Dermis blood vessel endothelial cell (primary cell): Measurements from ENCODE around the gene SUSD6. TPM values are rescaled to one million over a fixed set of nuclear protein-coding genes. Genes with fewer than 3 reads are reported as not detected.
"Not testable (repeated sequence)": the region's sequence is repeated elsewhere in the genome, so short reads cannot be mapped to it uniquely, and the experiment has no call there.

Experiments used
- DNase-seq: peaks from one replicate; pipeline ENCODE4 v3.0.0; 2010
- total RNA-seq: library from RNA; depleted of rRNA; stranded (reverse); fragments of >200 nt; gene quantifications from 2 replicates; pipeline ENCODE4 v1.2.3, GENCODE V29; 2014

The SUSD6 gene
- total RNA-seq, 1 donor from 2014 or later = 15.5 TPM

DNA sequence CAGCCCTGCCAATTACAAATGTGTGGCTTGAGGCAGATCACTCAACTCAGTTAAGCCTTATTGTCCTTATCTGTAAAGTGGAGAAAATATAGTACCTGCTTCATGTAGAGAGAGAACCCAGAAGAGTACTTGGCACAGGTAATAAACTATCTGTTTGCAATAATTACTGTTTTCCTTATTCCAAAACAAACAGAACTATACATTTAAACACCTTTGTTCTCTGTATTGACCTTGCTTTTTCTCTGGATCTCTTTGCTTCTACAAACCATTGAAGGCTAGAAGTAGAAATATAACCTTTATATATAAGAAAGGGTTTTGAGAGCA, 84.8 kb downstream of the SUSD6 start:
- DNase-seq = no peak

DNA sequence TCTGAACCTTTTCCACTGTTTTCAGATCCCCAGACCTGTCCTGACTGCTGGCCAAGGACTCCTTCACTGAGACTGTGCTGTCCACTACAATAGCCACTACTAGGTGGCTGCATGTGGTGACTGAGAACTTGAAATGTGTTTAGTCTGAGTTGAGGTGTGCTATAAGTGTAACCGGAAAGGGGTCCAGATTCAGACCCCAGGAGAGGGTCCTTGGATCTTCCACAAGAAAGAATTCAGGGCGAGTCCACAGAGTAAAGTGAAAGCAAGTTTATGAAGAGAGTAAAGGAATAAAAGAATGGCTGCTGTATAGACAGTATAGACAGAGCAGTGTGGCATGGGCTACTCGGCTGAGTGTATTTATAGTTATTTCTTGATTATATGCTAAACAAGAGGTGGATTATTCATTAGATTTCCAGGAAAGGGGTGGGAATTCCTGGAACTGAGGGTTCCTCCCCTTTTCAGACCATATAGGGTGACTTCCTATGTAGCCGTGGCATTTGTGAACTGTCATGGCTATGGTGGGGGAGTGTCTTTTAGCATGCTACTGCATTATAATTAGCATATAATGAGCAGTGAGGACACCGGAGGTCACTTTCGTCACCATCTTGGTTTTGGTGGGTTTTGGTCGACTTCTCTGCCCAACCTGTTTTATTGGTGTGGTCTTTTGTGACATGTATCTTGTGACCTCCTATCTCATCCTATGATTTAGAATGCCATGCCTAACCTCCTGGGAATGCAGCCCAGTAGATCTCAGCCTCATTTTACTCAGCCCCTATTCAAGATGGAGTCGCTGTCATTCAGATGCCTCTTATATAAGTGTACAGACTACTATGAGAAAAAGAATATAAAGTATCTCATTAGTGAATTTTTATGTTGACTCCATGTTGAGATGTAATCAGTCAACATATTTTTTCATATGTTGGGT, 85.5 kb downstream of the SUSD6 start:
- DNase-seq = peak; percentile 47

DNA sequence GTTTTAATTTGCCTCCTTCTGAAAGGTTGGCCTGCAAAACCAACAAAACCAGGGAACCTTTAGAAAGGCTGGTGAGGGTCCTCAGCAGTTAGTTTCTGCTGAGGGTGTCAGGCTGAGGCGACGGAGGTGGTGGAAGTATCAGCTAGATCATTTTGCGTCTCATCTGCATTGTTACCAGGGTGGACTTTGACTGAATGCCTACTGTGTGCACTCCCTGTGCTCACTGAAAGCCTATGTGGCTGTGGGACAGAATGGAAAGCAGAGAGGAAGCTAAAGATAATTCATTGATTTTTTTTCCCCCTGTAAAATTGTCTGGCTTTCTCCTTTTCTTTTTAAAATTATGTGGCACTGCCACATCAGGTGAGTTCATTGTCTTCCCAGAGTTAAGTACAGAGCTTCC, 87.2 kb downstream of the SUSD6 start:
- DNase-seq = no peak

DNA sequence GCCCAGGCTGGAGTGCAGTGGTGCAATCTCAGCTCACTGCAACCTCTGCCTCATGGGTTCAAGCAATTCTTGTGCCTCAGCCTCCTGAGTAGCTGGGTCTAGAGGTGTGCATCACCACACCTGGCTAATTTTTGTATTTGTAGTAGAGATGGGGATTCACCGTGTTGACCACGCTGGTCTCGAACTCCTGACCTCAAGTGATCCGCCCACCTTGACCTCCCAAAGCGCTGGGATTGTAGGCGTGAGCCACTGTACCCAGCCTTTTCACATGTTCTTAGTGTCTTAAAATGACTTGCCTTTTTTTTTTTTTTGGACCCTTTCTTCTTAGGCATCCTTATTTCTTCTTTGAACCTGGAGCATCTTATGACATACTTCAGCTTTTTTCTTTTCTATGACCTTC, 87.8 kb downstream of the SUSD6 start:
- not testable (repeated sequence) for DNase-seq

DNA sequence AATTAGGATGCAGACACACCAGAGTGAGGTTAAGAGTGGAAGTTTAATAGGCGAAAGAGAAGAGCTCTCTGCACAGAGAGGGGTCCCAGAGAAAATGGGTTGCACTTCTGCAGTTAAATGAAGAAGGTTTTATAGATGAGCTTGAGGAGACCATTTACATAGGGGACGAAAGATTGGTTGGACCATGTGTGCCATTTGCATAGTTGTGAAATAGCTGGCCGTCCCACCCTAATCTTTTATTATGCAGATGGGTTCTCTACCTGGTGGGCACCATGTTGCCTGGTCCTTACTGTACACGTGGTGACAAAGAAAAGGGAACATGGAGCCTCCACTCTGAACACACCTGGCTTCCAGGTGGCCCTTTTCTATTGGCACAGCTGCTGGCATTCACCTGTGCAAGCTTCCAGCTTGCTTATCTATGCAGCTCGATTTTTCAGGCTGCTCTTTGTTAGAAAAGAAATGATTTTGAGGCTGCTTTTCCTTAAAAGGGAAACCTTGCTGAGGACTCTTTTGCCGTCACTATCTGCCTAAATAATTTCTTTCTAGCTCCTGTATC, 88.4 kb downstream of the SUSD6 start:
- DNase-seq = no peak

DNA sequence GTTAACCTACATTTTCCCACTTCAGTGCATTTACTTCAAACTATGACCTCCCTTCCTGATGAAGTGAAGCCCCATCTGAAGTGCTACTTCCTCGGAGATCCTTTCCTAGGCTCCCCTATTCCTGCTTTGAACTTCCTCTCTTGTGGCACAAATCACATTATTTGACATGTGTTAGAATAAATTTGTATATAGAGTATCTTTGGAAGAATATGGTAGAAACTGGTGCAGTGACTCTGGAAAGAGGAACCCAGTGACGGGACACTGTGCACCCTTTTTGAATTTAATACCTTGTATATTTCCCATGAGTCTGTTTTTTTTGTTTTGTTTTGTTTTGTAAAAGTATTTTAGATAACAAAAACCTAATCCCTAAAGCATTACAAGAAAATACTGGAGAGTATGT, 89.2 kb downstream of the SUSD6 start:
- DNase-seq = no peak

DNA sequence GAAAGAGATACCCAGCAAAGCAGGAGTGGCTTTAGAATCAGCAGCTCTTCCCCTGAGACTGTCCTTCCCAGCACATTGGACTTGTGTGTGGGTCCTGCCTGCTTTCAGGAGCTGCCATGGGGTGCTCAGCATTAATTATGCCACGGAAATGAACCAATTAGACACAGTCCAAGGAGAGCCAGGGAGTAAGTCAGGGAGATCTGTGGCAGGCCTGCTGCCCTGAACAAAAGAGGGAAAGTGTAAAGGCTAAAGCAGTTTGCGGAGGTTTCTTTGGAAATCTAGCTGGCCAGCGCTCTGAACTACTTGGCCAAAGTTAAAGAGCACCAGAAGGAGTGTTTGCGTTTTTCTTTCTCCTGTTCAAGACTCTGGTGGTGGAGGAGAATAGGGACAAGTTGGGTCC, 89.9 kb downstream of the SUSD6 start:
- DNase-seq = no peak

DNA sequence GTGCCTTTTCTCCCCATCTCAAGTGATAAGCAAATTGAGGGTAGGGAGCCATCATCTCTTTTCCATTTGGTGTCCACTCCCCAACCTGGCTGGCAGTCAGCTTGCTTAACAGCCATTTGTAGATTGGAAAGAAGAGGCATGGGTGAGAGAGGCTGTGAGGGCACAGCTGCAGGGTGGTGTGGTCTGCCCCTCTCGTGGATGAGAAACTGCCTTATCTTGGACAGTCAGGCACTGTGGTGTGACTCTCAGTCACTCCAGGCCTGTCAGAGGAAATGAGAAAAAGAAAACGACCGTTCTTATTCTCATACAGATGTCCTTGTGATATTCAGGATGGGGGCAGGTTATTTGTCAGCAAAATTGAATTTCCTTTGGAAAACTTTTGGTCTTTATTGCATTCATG, 90.5 kb downstream of the SUSD6 start:
- peak; percentile 63 for DNase-seq

DNA sequence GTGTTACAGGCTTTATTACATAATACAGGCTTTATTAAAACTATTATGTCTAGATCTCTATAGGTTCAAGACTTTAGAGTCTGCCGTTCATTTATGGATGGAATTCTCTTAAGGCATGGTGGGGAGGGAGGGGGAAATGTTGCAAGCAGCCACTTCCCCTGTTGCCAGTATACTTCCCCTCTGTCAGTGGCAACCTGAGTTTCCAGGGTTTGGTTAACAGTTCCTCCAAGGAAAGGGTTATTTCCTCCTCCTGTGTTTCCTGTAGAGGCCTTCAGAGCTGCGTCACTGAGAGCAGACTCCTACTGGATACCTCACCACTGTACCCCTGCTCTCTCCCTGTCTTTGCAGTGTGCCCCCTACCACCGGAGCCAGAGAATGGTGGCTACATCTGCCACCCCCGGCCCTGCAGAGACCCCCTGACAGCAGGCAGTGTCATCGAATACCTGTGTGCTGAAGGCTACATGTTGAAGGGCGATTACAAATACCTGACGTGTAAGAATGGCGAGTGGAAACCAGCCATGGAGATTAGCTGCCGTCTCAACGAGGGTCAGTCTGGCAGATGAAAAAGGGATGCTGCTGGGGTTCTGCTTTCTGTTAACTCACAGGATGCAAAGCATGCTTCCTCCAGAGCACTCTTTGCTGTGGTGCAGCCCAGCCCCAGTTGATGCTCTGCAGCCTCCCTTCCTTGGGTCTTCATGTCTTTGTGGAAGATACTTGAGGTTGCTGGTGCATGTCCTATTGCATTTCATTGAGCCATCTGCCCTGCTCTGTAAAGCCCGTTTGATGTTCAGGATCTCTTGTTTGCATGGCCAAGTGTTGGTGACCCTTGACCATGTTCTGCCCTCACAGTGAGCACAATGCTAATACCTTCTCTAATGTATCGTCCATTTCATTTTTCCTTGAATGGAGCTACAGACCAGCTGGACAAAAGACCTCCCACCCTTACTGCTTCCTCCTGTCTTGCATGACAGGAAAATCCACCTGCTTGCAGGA, 91.9 kb downstream of the SUSD6 start:
- DNase-seq = peak; percentile 64

DNA sequence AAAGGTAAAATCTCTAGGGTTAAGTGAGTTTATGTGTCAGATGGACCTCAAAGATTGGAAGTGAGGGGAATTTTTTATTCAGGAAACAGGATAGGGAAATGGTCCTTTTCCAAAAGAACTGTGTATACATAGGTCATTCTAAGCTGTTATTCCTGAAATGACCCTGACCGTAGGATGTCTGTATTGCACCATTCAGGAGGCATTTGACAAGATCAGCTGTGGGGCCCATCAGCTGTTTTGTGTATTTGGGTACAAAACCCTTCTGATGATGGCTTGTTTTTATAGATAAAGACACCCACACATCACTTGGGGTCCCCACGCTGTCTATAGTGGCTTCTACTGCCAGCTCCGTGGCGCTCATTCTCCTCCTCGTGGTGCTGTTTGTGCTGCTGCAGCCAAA, 92.9 kb downstream of the SUSD6 start:
- no peak for DNase-seq

DNA sequence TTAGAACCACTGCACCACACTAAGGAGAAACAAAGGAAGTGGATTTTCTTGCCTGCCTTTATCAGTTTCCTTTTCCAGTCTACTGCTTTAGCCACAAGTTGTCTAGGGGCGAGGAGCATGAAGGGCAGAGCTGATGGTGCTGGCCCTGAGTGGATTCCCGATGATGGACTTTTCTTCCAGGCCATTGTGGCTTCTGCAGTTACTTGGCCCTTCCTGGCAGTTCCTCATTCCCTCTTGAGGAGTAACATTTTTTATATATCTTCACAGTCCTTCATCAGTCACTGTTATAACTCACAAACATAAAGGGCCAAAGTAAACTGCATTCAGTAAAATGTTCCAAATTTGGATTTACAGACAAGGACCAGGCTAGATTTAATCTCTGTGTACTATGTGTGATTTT, 94.3 kb downstream of the SUSD6 start:
- no peak for DNase-seq

DNA sequence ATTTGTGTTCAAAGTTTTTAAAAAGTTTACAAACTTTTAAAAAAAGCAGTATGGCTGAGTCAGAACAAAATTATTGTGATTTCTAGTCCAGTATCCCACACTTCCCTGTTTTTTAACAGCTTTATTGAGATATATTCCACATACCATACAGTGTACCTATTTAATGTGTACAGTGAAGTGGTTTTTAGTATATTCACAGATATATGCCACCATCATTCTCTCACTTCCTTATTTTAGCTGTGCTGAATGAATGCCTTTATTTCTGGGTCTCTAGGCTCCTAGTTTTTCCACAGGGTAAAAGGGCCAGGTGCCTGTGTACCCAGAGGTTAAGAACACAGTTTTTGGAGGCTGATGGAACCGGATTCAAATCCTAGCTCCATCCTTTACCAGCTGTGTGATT, 96.7 kb downstream of the SUSD6 start:
- no peak for DNase-seq

DNA sequence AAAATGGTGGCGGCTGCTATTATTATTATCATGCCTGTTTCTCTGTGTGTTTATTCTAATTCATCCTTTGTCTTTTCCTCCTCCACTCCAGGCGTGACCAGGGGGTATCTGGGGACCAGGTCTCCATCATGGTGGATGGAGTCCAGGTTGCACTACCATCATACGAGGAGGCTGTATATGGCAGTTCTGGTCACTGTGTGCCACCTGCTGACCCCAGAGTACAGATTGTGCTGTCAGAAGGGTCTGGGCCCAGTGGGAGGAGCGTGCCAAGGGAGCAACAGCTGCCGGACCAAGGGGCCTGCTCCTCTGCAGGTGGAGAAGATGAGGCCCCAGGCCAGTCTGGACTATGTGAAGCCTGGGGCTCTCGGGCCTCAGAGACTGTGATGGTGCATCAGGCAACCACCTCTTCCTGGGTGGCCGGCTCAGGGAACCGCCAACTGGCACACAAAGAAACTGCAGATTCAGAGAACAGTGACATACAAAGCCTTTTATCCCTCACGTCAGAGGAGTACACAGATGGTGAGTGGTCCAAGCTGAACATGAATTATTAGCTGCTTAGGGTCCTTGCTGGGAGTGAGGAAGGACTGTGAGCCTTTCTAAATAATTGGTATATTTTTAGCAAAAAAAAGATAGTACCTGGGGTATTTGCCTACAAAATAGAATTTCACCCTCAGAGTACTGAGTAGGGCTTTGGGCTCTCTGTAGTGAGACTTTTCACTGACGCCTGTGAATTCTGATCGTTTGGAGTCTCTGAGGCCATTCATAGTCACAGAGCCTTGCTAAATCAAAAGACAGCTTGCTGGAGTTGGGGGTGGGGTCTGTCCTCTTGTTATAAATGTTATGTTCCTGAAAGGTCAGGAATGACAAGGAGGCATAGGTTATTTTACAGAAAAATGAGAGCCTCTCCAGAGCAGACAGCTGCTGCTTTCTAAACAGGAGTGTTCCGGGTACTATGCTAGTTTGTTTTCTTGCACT, 97.5 kb downstream of the SUSD6 start:
- DNase-seq = no peak

DNA sequence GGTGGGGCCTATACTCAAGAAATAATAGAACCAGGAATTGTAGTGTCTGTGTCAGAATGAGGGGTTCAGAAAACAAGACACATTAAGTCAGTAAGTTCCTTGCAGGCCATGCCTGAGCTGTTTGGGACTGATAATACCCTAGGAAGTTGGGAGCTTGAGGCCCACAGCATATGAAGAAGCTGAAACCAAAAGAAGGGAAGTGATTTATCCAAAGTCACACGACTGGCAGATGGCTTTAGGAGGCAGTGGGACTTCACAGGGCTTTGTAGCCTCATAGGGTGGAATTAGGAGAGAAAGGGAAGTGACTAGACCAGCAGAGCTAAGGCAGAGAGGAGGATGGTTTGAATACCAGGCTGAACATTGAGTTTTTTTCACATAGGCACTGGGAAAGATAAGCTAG, 99.0 kb downstream of the SUSD6 start:
- DNase-seq = no peak

DNA sequence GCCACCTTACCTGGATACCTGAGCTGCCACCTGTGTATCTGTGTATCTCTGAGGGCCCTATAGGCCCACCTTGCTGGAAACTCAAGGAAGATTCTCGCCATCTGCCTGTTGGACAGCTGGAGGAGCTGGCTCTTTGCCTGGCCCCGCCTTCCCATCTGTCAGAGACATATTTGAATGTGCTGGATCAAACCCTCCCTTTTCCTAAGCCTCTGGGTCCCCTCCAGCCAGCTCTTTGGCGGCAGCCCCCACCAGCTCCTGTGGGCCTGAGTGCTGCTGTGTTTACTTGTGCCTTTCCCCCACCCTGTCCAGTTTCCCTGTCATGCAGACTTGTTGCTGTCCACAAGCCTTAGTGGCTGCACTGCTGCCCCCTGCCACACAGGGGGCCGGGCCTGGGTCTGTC, 99.7 kb downstream of the SUSD6 start:
- DNase-seq = no peak

DNA sequence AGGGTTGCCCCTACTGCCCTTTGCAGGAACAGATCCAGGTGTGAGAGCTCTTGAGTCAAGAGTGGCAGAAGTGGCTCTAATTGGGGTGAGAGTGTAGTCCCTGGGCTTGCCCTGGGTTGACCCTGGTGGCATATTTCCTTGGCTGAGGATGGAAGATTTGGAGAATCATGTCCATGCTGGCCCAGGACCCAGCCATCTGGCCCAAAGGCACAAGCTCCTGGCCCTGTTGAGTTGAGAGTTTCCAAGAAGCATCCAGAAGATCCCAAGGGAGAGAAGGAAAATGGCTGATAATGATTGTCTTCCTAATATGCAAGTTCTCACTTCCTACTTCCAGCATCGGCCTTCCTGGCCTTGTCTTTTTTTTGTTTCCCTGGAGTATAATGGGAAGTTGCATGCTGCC, 100.1 kb downstream of the SUSD6 start:
- no peak for DNase-seq

DNA sequence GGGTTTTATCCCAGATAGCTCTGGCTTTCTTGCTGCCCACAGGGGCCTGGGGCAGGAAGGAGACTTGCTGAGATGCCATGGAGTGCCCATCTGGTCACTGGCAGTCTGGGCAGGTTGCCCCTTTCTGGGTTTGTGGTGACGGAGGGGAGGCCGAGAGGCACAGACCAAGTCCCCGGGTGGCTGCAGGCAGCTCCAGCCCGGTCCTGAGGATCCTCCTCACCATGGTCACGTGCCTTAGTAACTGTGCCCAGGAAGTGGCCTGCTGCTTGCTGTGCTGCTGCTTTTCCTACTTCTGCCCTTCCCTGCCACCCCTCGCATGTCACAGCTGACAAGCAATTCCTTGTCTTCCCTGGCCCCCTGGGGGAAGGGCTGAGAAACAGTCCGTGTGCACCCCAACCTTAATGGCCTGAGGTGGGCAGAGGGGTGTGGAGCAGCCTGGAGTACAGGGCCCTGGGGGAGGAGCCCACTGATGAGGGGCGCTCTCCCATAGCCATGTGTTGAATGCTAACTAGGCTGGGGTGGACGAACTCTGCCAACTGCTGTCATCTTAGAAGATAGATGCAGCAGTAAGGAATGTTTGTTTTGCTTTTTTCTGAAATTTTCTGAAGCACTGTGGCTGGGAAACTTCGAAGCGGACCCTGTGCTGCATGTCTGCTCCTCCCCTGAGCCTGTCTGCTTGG, 100.6 kb downstream of the SUSD6 start:
- DNase-seq = no peak

DNA sequence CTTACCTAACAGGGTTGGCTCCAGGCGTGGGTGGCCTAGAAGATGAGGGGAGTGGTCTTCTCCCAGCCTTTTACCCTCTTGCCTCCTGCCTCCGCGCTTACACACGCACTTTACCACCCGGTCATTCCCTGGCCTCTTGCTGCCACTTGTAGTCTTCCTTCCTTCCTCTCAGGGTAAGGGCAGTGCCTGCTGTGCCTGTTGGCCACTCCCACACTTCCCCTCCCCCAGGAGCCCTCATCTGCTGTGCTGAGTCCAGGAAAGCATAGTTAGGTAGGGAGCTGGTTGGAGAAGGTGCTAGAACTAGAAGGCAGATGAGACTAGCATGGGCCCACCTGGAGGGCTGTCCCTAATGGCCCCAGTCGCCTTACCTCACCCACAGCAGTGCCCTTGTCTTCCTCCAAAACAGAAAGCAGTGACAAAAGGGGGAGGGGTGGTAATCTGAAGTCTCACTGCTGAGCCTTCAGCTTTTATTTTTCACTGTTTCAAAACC, 101.2 kb downstream of the SUSD6 start:
- DNase-seq = peak; percentile 52

DNA sequence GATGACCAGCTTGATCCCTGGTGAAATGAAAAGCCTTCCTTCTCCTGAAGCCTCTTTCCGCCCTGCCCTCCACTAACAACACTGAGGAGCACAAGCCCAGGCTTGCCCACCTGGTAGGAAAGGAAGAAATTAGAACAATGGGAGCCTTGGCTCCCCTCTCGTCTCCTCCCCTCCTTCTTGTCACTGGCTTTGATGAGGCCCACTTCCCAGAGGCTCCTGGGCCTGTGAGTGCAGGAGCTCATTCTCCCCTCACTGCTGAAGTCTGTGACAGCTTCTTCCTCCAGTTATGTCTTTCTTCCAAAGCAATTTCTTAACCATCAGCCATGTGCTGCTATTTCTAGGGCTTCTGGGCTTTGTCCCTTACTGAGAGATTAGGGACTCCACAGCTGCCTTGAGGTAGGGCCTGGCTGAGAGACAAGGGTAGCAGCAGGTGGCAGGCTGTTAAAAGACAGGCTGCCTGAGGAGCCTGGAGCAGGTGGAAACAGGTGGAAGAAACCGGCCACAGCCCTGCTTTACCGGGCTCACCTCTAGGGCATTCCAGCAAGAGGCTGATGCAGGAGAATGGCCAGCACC, 101.9 kb downstream of the SUSD6 start:
- DNase-seq = peak; percentile 74

DNA sequence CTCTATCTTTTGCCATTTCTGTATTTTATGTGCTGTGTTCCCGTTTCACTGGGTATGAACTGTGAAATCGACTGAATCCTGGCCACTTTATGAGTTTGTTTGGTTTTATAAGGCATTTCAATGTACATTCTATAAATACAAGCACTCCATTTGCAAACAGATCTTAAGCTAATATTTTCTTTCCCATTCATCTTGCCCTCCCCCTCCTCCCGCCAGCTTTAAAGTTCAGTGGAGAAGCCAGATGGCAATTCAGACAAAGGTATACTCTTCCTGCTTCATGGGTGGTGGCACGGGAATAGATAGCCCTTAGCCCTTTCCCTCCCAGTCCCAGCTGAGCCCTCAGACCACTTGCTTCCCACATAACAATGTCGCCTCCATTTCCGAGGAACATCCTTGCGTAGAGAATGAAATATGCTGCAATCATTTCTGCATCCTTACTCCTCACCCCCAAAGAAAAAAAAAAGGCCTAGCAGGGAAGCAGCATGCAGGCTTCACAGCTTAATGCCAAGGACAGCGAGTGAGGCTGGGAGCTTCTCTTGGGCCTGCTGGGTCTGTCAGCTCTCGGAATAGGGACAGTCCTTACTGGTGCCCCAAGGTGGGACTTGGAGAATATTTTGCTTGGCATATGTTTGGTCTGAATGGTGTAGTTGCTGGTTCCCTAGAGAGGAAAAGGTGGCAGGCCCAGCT, 102.7 kb downstream of the SUSD6 start:
- no peak for DNase-seq
